Tongue (tissue), 2 donors: Measurements from ENCODE around the gene HDAC9. TPM values are rescaled to one million over a fixed set of nuclear protein-coding genes. Genes with fewer than 3 reads are reported as not detected.

Experiments used
- DNase-seq: peaks from one replicate; pipeline ENCODE4 v3.0.0-alpha.2; 2015
- total RNA-seq: library from RNA; depleted of rRNA; stranded (reverse); fragments of >200 nt; gene quantifications from one replicate; pipeline ENCODE4 v1.2.3, GENCODE V29; 2014

Gene HDAC9
- total RNA-seq, 1 donor from 2014 or later, result 56.2 TPM

DNA sequence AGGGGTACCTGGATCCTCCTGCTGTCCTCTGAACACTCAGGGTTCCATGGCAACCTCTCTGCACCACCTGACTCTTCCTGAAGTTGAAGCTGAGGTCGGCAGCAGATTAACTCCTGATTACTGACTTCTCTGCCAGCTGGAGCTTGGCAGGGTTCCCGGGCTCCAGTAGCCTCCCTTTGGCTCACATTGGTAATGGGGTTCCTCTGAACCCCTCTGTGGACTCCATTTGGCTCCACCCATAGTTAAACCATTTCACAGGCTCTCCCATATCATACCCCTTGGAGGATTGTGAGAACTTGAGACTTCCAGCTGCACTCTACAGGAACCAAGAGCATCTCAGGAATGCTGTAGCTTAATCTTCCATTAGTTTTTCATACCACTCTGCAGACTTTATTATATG, 292.5 kb downstream of the HDAC9 start:
- DNase-seq, result peak; percentile 75

DNA sequence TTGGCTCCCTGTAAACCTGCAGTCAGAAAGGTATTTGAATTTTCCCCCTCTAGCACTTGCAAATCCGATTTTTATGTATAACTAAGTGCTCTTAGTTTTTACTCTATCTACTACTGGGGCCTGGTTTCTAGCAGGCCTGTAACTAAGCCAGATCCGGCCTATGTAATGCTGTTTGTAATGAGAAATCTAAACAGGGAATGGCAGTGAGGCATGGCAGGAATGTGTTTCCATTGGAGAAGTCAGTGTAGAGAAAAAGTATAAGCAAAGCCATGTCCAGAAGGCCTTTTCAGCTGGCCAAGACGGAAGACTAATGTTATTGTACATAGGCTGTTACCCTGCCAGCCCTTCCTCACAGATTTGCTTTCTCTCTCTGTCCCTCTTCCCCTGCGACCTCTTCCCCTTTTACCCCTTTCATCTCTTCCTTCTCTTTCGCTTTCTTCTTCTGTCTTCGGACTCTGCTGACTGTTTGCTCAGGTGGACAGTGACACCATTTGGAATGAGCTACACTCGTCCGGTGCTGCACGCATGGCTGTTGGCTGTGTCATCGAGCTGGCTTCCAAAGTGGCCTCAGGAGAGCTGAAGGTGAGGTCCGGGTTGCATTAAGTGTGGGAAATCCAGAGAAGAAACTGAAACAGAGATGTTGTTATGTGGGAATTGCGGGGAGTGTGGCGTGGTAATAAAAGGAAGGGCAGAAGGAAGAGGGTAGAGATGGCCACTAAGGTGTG, 297.5 kb downstream of the HDAC9 start:
- DNase-seq, result peak; percentile 60

DNA sequence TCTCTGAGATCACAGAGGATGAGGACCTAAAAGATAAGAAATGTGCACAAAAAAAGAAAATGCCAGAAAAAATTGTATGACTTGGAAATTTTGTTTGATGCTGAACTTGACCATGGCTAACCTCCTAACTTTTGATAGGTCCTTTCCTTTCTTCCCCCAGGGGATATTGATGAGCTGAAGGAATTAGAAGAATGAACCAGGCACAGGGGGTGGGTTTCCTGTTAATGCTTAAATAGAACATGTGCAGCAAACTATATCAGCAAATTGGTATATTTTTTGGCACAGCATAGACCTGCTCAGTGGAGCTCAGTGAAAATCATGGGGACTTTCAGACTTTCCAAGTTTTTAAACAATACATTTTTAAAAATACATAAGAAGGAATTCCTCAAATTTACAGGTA, 300.7 kb downstream of the HDAC9 start:
- DNase-seq, result no peak

DNA sequence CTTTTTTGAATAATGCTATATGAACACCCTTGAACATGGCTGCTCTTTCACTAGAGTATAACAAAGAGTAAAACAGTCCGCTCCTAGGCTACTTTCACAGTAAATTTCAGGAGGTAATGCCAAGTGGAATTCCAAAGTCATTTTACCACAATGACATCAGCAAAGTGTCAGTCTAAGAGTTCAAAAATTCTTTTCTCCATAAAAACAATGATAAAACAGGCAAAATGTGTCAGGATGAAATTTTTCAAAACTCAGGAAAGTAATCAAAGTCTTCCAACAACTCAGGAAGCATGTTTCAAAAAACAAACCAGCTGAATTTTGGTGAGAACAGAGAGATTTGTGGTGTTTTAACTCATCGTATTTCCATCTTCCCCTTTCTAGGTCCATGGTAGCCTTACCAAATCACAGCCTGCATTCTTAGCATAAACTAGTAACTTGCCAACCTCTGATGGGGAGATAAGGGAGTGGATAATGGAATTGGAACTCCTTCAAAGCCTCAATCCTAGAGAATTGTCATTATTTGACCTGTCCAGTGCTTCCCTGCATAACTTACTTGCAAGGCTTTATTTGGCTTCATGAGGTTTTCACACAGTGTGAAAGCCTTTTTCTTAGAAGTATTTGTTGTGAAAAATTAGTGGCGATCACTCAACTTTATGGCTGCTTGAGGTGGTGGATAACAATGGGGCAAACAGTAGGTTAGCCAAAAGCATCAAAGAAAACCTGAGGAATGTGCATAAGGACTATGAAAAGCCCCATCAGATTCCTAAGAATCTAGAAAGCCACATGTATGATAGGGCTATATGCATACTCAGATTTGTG, 302.7 kb downstream of the HDAC9 start:
- DNase-seq, result no peak

DNA sequence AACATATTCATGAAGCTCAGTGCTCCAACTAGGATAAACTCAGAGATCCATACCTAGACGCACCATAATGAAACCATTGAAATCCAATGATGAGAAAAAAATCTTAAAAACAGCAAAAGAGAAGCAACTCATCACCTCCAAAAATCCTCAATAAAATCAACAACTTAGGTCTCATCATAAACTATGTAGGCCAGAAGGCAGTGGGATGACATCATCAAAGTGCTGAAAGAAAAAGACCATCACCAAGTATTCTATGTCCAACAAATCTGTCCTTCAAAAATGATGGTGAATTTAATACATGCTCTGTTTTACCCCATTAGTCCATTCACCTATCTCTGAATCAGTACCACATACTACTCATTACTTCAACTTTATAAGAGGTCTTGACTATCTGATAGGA, 304.4 kb downstream of the HDAC9 start:
- DNase-seq, result no peak

DNA sequence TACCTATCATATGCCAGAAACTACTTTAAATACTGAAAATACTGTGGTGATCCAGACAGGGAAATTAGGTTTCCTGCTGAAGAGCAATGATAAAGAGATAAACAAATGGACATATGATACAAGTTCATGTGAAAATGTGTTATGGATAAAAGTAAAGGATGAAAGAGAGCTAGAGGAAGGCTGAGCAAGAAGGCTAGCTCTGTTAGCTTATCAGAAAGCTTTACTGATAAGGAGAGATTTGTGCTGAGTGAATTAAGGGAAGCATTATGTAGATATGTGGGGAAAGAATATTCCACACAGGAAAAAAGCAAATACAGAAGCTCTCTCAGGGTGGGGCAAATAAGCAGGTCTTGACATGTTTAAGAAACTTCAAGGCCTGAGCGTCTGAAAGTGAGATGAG, 308.4 kb downstream of the HDAC9 start:
- no peak for DNase-seq

DNA sequence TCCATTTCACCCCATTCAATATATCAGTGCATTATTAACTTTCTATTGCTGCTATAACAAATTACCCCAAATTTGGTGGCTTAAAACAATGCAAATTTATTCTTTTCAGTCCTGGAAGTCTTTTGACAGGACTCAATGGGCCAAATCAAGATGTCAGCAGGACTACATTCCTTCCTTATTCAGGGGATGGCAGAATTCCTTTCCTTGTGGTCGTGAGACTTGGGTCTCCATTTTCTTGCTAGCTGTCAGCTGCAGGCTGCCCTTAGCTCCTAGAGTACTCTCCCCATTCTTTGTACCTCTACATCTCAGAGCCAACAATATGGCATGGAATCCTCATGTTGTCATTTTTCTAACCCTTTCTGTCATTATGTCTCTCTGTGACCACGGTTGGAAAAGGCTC, 310.6 kb downstream of the HDAC9 start:
- no peak for DNase-seq

DNA sequence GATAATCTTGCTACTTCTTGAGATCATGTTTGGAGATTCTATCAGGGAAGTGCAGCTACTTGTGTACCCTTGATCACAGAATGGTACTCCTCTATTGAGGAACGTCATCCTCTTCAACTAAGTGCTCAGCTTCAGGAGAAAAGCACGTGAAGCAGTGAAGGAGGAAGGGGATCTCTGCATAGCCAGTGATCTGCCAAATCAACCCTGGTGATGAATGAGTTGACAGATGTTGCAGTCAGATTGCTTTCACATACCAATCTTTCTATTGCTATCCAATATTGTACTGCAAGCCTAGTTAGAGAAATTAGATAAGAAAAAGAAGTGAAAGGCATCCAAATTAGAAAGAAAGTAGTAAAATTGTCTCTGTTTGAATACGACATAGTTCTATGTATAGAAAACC, 312.5 kb downstream of the HDAC9 start:
- DNase-seq, result no peak

DNA sequence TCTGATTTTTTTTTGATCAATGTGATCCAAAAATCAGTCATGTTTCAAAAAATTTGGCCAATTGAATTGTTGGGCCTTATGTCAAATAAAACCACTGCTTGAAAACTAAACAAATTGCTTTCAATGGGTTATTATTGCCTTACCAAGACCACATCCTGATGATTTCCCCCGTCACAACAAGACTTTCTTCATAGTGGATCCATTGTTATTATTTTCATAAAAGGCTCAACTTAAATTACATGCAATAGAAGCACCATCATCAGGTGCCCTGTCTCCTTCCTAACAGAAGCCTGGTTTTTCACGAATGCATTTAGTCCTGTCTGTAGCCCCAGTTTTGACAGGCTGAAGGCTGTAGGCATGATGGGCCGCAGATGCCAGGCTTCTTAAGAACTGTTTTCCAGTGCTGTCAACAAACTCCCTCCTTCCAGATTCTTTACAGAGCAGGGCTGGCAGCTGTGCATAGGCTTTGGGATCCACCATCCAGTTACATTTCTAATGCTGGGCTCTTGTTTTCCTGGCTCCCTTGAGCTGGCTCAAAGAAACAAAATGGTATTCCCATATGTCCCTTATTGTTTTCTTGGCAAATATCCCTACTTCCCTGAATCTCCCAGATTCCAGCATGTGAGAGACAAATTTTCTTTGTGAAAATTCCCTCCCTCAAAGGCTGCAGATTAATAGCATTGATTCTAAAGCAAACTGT, 319.9 kb downstream of the HDAC9 start:
- DNase-seq, result peak; percentile 12

DNA sequence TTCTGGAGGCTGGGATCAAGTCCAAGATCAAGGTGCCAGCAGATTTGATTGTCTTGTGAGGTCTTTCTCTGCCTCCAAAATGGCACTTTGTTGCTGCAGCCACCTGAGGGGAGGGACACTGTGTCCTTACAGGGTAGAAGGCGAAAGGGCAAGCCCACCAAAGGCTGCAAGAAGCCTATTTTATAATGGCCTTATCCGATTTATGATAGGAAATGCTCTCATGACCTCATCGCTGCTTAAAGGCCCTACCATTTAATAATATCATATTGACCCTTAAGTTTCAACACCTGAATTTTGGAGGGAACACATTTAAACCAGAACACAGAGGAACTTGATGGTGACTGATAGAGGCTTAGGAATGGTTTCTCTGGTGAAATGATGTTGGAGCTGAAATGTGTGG, 325.4 kb downstream of the HDAC9 start:
- no peak for DNase-seq

DNA sequence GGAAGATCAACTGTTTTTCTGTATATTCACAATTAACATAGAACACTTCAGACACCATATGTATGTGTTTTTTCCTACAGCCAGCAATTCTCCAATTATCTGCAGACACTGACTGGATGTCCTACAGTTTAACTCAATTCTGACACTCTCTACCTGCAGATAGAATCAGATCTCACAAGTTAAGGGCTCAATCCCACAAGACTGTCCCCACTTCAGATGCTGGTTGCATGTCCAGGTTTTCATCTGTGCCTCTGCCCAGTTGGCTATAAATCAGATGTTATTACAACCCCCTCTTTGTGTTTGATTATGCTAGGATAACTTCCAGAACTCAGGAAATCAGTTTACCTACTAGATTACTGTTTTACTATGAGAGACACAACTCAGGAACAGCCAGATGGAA, 326.0 kb downstream of the HDAC9 start:
- no peak for DNase-seq

DNA sequence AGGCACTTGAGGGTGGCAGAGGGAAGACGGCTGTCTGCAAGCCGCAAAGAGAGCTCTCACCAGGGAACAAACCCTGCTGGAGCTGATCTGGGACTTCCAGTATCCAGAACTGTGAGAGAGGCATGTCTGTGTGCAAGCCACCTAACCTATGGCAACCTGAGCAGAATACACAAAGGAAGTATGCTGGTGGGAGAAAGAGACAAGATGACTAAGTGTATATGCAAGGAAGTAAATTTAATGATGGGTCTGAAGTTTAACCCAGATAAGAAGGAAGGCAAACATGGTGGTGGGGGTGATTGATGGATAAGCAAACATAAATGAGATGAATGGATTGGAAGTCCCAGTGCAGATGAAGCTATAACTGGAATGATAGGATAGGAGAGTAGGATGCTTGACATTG, 328.6 kb downstream of the HDAC9 start:
- no peak for DNase-seq

DNA sequence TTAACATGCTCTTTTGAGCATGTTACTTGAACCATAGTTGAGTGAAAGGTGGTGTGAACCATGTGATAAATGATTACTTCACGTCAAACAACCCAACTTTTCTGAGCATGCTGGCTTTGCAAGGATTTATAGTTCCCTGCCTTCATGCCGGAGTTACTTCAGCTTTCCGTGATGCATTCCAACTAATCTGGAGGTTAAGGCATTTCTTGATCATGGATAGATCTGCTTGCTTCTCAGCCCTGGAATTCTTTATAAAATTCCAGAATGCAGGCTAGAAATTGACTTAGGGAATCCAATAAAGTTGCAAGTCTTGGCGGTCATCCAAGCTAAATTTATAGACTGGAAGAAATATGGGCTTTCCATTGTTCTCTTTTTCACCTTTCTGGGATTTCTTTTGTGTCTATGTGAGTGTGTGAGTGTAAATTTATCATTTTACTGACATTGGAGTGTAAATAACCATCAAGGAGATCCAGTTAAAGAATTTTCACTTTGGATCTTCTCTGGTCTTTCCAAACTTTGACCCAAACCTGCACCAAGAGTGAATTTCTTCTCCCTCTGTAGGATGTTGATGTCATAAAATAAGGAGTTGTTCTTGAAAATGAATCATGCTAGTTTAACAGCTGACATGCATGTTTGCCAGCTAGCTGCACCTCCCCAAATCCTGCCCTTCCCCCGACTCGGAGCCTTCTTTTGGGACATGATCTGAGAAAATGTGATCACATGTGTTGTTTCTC, 332.9 kb downstream of the HDAC9 start:
- DNase-seq, result peak; percentile 5

DNA sequence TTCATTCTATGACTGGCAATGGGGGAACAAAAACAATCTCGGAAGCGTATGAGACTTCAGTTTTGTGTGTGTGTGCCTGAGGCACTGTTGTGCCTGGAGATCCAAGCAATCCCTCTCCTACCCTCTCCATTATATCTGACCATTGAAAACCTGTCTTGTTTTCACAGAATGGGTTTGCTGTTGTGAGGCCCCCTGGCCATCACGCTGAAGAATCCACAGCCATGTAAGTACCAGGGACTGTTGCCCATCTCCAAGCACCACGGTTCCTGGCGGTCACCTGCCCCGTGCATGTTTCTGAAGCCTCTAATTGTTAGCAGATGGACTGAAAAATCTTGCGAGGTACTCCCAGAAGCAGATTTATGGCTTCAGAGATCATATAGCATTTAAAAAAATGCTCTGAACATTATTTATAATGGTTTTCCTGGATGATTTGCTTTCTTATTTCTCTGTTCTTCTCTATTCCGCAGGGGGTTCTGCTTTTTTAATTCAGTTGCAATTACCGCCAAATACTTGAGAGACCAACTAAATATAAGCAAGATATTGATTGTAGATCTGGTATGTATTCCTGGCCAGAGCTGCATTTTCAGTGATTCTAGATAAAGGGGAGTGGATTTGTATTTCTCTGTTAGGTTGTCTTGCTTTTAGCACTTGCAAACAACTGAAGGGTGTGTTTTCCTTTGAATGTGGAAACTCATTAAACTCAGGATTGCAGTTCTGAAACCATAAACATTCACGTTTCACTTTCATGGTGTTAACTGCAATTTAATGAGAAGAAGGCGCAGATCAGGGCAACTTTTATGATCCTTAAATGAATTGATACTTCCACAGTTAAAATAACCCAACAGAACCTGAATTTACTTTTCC, 333.7 kb downstream of the HDAC9 start:
- DNase-seq, result peak; percentile 24

DNA sequence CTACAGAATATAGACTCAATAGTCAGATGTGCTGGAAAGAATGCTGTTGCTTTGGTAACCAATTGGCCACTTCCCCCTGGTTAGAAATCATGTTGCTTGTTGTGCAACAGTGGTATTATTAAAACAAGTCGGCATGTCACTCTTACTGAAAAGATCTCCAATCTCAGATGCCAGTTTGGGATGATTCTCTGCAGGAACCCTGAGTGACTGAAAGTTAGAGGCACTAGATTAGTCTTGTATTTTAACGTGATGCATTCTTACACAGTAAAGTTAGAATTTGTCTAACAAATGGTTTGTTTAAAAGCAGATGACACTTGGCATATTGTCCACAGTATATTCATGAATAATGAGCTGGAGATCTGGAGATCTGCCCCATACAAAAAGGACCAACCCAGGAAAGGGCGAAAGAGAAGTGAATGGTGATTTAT, 334.3 kb downstream of the HDAC9 start:
- DNase-seq, result peak; percentile 41

DNA sequence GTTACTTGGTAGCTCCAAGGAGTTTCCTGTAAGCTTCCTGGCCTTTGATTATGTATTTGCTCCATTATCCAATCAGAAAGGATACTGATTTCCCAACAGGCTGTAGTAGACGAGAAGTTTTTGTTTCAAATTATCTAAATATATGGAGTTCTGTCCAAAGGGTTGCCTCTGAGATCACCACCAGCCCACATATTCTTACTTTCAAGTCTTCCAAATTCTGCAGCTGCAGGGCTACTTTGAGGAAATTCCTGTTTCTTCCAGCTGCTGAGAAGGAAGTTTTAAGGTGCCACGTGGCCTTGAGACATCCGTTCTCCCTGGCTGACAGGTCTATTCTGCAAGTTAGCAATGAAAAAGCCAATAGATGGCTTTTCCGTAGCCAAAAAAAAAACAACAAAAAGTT, 335.9 kb downstream of the HDAC9 start:
- peak; percentile 66 for DNase-seq

DNA sequence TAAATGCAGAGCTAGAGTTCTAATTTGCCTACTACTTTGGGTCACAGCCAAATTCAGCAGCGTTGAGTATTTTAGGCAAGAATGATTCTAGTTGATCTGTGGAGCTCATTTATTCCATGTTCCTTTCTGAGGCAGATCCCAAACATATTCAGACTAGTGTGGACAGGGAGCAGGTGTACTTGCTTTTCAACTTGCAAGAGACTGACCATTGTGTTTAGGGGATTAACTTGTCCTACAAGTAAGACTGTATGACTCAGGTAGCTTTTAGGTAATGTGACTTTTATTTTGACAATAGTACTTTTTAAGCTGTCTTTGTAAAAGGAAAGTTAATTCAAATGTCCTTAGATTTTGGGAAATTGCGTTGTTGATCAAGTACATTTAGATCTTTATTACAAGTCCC, 336.4 kb downstream of the HDAC9 start:
- peak; percentile 14 for DNase-seq

DNA sequence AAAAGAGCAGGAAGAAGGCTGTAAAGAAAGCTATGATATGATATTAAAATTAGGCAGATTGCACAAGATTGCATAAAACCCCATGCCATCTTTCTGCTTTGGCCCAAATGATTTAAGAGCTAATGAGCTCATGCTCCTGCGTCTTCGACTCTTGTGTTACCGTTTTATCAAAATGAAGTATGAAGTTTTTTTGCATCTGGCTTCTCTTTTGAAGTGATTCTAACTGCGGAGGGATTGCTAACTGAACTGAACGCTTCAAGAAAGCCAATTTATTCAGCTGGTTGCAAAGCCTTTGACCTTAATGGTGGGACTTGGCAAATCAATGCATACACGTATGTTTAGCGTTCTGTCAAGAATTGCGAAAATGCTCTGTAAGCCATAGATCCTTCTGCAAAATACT, 339.0 kb downstream of the HDAC9 start:
- DNase-seq, result peak; percentile 31

DNA sequence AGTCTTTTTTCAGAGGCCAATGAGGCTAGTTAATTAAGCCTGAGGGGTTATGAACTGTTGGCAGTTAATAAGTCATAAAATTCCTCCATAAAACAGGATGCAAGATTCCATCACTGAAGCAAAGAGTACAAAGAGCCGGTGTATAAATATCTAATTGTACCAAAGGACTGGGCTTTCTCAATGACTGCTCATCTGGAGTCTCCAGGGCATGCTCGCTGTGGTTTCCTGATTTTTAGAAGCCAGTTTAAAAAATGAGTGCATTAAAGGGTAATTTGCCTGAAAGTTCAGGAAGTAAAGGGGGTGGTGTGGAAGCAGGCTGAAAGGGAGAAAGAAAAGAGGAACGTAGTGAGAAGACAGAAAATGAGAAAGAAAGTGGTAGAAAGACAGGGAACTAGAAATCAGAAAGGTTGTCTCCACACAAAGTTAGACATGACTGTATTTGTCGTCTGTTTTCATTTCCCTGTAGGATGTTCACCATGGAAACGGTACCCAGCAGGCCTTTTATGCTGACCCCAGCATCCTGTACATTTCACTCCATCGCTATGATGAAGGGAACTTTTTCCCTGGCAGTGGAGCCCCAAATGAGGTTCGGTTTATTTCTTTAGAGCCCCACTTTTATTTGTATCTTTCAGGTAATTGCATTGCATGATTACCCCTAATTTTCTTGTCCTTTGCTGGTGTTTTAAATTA, 339.6 kb downstream of the HDAC9 start:
- DNase-seq, result peak; percentile 5

DNA sequence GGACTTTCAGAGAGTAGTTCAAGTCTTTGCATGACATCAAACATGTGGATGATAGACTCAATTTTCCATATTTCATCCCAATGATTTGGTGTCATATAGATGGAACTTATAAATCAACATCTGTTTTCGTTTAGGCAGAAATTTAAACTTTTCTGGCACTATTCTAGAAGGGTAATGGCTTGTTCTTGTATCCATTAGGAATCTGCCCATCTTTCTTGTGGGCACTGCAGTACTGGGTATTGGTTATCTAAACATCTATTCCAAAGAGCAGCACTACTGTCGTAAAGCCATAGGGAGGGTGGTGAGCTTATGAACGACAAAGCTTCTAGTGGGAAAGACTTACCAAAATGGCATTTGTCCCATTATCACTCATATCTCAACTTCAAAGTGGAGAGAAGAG, 348.4 kb downstream of the HDAC9 start:
- DNase-seq, result no peak

DNA sequence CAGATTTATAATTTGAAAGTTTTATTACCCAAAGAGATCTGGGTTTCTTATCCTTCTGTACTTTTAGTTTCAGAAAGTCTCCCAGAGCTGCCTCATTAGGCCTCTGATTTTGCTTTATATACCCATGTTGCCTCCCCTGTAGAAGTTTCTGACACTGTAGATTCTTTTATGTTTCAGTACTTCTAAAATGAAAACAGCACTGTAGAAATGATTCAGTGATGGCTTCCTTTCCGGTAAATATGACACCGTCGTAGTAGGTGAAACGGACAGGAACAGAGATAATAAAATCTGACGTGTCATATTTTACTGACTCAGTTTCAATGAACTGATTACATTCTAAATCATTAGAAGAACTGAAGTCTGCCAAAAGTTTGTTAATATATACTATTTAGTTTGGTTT, 349.2 kb downstream of the HDAC9 start:
- DNase-seq, result no peak
